HG03280 (cell line): ENCODE results near the gene GRPR.

ENCODE experiments used
- ATAC-seq: cut with Tn5 transposase; IDR thresholded peaks from one replicate; pipeline ENCODE4 v1.9.1; 2021; ENCODE audit warnings: mild to moderate bottlenecking, moderate library complexity; ENCODE audit not compliant: unreplicated experiment

GRPR gene

DNA sequence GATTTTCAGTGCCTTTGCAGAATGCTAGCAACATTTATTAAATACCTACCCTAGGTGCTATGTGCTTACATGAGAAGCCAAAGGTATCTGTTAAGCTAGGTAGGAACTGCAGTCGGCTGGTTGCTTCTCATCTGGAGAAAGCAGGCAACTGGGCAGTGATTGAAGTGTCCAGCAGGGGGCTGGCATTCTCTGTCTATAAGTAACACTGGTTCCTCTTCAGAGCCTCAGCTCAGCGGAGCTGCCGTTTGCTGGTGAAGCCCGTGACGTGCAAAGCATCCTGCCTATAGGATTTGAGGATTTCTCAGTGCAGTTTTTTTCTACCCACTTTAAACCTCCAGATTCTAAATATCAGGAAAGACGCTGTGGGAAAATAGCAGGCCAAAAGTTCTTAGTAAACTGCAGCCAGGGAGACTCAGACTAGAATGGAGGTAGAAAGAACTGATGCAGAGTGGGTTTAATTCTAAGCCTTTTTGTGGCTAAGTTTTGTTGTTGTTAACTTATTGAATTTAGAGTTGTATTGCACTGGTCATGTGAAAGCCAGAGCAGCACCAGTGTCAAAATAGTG lies at the start of gene GRPR:
GRPR (plus strand) TSS at position 344 of the 565 bp plus-strand sequence. CDS start 389 bp downstream, outside the sequence.
- peak; percentile 67 for ATAC-seq

DNA sequence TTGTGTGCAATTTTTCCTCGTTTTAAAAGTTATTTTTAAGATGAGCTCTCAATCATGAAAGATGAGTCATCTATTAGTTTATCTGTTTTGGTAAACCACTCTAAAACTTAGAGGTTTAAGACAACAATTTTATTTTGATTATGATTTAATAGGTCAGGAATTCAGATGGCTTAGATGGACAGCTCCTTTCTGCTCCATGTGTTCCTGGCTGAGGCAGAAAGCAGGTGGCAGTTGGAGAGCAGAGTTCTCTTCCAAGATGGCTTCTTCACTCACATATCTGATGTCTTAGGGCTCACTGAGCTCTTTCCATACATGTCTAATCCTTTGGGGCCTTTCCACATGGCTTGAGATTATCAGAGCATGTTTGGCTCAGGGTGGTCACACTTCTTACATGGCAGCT lies 48.3 kb upstream of the GRPR start:
- ATAC-seq, result no peak

DNA sequence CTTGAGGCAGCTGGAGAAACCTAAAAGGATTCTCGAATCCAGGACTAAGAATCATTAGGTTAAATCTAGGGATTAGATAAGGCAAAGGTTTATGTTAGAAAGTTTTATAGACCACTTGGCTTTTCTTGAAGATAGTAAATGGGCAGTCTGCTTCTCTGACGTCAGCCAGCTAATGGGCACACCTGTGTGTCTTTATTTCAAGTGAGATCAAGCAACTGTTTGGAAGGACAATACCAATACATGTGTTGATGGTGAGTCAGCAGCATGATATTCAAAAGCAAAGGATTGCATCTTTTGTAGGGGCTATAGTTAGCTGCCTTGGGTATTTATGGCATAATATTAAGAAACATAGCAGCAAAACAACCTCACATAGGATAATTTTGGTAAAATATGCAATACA lies 46.5 kb upstream of the GRPR start:
- ATAC-seq, result no peak

DNA sequence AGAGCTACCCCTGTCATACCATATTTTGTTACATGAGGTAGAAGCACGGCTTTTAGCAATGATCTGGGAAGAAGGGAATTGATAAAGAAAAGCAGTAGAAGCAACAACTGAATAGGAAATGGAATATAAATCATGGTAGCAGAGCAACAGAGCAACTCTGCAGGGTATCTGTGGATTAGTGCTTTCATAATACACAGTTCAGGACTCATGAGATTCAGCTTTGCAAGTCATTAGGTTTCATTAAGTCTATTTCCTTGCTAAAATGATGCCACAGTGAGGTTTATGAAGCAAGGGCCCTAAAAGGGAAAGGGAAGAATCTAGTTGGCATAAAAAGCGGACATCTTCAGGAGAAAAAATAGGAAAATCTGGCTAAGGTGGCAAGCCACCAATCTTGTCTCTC lies 45.6 kb upstream of the GRPR start:
- ATAC-seq, result no peak

DNA sequence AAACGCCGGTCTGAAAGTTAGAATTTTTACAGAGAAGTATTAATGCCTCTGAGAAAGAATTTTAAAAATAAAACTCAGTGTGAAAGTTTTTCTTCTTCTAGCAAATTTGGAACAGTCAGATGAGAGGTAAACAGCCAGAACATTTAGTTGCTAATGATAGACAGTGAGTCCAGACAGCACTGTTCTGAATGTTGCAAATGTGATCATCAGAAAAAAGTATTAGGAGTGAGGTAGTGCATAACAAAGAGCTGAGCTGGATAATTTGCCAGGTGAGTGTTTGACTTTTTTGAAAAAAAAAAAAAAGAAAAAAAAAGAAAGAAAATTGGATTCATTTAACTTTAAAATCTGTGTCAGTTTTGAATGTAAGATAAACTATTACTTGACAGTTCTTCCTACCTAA lies 42.0 kb upstream of the GRPR start:
- no peak for ATAC-seq

DNA sequence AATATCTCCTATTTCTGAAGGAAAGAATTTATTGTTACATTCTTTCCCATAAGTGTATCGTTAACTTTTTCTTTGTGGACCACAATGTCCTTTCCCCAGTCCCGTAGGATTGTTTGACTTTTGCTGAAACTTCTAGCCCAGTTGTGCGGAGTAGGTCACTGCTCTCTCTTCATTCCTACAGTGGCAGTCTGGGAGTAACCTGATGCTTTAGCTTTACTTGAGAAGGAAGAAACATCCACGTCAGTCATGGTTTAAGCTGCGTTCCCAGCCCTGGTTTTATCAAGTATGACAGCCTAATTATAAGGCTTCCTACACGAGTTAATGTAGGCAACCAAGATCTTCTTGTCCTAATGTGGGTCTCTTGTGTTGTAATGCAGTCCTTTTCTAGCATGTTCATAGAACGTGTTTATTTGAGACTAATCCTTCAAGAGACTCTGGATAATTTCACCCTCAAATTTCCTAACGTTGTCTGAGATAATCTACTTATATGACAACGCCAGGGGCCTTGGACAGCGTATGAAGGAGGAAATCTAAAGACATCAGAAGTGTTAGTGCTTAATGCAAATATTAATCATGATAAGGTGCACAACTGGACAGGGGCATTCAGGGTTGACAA lies 40.8 kb upstream of the GRPR start:
- no peak for ATAC-seq

DNA sequence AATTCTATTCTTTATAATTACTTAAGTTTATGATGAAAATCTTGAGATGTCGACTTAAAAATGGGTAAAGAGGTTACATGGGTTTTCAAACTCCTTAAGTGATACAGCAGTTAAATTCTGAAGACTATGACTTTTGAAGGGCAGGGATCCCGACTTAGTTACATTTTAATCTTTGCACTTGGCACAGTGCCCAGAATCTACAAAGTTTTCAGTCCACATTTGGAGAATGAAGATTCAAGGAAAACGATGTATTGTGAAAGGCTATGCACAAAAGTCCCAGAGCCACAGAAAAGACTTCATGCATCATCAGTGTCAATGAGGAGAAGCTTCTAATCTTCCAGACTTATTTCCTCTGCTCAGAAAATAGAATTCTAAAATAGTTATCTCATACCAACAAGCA lies 36.3 kb upstream of the GRPR start:
- ATAC-seq, result no peak

DNA sequence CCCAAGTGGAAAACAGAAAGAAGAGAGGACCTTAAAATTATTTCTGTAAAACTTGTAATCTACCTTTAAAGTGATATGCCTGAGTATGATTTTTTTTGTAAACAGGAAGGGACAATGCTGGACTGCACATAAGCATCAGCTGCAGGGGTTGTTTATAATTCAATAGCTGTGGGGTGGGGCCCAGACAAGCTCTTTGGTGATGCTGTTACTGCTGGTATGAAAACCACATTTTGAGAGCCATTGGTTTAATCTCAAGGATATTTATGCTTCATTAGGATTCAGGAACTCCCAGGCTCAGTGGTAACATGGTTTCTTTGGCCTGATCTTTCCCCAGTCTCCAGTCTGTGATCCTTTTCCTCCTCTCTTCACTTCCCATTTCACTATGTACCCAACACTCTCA lies 34.3 kb upstream of the GRPR start:
- ATAC-seq, result no peak

DNA sequence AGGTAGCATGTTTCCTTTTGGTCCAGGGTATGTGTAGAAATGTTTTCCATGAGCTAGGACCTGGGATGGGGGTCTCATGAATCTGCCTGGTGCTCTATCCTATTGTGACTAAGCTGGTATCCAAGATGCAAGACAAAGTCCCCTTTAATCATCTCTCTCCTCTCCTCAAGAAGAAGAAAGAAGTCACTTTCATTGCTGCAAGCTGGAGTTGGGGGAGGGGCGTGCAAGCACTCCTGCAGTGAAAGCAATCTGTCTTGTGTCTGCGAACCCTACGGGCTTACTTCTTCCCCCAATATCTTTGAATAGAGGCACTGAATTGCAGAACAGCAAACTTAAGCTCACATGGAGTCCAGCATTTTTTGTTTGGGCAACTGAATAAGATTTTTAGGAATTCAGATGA lies 27.2 kb upstream of the GRPR start:
- no peak for ATAC-seq

DNA sequence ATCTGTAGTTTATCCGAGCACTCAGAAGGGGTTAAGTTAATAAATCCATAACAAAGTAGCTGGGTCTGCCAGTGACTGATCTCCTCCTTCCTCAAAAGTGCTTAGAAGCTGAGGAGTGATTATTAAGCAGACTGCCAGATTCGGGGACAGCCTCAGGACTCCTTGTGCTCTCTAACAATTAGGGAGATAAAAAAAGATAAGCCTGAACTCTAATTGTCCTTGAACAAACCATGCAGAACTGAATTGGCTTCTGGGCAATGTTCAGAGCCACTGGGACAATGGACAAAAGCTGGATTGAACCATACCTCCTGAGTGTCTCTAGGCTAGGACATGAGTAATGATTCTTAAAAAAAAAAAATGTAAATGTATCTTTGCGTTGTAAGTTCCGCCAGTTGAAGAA lies 22.7 kb upstream of the GRPR start:
- no peak for ATAC-seq

DNA sequence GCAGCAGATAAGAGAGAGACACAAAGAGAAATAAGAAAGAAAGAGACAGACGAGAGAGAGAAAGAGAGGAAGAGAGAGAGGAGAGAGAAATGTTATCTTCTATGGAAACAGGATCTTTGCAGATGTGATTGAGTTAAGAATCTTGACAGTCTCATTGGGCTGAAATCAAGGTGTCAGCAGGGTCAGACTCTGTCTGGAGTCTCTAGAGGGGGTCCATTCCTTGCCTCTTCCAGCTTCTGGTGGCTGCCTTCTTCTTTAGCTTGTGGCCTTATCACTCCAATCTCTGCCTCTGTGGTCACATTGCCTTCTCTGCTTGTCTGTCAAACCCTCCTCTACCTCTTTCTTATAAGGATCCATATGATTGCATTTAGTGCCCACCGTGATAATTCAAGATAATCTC lies 21.8 kb upstream of the GRPR start:
- ATAC-seq, result no peak

DNA sequence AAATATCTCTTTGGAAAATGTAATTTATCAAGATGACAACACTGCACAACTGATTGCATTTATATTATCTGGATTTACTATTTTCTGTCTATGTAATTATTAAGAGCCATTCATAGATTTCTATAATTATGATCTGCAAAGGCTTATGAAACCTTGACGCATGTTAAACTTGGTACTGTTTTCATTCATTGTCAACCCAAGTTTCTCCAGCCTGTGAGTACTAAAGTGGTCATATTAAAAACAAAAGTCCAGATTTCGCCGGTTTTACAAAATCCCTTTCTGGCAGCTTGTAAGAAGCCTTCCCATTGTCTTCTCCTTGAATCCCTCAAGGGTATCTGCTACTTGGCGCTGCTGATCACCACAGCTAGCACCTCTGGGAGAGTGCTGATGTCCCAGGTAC lies 19.7 kb upstream of the GRPR start:
- ATAC-seq, result no peak

DNA sequence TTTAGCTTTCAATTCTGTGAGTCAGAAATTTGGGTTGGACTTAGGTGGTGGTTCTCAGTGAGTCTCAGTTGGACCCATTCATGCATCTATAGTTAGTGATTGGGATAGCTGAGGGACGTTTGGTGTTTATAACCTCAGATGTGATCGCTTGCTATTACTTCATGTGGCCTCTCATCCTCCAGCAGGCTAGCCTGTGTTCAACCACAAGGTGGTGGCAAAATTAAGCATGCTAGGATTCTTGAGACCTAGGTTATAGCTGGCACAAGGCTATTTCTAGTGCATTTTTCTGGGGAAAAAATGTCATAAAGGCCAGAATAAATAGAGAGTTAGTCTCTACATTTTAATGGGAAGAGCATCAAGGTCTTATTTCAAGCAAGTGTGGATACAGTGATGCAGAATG lies 10.9 kb upstream of the GRPR start:
- ATAC-seq, result no peak

DNA sequence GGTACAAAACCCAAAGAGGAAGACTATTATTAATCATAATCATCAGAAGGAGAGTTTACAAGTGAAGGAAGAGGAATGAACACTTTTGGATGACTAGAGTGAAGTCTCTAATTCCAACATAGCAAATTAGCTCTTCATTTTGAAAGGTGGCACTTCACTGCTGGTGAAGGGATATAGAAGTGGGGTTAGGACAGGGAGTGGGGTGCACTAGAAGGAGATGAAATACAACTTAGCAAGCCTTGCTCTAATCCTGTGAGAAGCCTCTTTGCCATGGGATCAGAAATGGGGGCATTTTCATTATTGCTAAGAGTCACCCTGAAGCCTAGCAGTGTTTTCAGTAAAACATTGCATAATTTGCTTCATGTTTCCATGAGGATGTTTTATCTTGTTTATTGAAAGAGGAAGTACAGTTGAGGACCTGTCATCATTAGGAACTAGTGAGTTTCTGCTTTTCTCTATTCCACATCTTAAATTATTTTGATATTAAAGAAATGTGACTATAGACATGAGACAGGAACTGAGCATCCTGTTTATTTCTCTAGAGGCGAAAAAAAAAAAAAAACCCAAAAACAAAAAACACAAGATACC lies 9.3 kb upstream of the GRPR start:
- no peak for ATAC-seq

DNA sequence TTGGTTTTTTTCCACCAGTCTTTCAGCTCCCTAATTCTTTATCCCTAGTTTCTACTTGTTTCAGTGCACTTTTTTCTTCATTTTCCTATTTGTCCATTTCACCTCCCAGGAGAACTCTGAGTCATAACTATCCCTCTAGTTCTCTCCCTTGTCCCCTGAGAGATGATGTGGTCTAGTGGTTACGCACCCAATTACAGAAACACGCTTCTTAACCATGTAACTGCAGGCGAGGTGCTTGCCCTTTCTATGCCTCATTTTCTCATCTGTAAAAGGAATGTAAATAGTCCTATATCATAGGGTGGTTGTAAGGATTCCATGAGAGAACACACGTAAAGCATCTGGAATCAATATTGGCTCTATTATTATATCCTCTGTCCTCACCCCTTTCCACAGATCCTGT lies 8.8 kb upstream of the GRPR start:
- ATAC-seq, result no peak

DNA sequence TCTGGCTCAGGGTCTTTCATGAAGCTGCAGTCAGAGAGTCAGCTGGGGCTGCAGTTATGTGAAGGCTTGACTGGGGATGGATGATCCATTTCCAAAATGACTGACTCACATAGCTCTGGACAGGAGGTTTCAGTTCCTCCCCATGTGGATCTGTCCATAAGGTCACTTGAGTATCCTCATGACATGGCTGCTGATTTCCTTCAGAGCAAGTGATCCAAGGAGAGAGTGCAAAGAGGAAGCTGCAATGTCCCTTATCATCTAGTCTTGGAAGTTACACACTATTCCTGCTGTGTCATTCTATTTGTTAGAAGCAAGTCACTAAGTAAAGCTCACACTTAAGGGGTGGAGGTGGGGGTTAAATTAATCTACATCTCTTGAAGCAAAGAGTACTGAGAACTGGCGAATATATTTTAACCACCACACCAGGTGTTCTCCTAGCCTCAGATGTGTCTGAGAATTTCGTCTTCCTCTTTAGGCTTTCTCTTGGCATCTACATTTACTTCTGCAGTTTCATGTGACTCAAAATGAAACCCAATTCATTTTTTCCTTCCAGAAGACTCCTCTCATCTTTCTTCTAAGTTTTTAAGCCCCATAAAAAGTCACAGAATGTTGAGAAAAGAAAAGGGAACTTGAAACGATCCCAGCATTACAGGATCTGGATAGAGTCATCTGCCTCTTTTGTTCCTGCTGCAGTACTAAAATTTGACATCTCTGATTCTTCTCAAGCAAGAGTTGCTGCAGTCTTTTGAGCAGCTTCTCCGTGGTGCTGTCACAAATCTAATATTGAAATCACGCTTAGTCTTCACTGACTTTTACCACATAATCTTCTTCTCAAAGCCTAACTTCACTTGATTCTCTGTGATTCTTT lies 3.8 kb upstream of the GRPR start:
- ATAC-seq, result peak; percentile 90

DNA sequence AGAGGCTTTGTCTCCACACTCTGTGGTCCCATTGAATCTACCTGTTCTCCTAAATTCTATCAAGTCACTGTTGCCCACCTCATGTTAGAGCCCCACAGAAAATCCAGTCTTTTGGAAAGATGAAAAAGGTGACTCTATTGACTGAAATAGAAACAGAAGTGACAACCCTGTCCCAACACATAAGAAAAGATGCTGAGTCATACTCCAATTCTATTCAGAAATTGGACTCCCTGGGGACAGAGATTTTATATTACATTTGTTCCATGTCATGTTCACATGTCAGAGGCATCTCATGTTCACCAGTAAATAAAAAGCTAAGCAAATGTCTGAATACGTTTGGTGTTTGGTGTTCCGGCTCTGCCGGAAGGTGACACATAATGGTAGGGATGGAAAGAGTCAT lies 2.9 kb upstream of the GRPR start:
- no peak for ATAC-seq

DNA sequence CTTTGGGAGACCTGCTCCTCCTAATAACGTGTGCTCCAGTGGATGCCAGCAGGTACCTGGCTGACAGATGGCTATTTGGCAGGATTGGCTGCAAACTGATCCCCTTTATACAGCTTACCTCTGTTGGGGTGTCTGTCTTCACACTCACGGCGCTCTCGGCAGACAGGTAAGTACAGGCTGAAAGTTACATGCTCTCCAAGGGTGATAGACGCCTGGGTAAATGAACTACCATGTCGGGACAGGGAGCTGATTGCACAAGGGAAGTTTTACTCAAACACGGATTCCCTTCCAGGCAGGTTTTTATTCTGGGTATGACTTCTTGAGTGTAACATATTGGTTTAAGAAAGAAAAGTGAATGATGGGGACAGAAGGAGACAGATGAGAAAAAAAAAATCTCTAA lies 836 bp downstream of the GRPR start:
- no peak for ATAC-seq

DNA sequence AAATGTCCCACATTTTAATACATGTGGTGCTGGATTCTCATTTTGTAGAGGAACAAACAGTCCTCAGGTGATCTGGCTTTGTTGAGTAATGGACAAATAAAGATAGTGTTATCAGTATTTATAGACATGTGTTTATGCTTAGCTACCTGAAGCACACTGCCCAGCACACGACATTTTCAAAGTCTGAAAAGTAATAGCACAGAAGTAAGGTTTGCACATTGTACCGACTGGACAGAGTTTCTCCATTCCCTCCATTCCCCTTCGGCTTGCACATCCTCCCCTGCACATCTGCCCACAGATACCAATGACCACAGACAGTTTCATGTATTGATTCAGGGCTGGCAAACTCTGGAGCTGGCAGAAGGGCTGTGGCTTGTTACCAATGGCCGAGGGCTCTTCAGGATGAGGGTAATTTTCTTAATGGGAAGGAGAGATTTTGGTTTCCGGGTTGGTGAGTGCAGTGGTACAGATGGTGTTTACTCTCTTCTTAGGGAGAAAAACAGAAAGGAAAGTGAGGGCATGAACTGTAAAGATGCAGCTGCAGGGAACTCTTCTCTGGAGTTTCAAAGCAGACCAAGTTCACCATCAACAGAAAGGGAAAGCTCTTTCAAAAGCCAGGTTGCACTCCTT lies 2.3 kb downstream of the GRPR start:
- no peak for ATAC-seq

DNA sequence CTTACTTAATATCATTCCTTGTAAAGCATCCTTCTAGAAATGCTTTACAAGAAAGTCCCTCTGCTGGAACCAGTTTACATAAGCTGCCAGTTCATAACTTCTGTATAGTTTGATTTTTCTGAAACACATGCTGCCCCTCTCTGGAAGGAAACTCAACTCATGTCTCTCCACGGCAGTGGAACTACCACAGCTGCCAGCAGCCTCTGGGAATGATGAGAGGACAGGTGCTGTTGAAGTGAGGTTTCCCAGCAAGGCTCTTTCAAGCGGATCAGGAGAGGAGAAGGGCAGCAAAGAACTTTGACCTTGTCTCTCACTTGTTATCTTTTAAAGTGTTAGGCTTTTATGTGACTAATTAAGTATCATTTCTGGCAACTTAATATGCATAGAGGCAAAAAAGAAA lies 7.3 kb downstream of the GRPR start:
- ATAC-seq, result no peak

DNA sequence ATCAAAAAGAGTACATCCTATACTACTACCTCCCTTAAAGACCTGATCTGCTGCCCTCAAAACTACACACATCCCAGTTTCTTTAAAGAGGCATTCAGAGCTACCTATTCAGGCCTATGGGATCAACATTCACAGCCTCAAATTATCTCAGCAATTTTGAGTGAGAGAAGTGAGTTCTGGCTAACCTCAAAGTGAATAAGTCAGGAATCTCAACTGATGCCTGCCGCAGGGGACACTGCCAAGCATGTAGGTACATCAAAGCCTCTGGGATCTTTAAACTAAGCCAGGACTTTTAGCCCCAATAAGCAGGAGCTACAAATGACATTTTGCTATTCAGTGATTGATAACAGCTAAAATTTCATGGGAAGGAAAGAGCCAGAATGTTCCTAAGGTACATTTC lies 11.6 kb downstream of the GRPR start:
- no peak for ATAC-seq
